GM12801 (cell line): Measurements from ENCODE around the gene TRPM2.

Experiments
- TF ChIP-seq, protein P1 (sequence below): IDR thresholded peaks from one replicate; pipeline ENCODE4 v1.5.1; 2011; ENCODE audit warnings: control low read depth; ENCODE audit not compliant: insufficient read length; ENCODE audit errors: extremely low read depth

The TRPM2 gene

DNA sequence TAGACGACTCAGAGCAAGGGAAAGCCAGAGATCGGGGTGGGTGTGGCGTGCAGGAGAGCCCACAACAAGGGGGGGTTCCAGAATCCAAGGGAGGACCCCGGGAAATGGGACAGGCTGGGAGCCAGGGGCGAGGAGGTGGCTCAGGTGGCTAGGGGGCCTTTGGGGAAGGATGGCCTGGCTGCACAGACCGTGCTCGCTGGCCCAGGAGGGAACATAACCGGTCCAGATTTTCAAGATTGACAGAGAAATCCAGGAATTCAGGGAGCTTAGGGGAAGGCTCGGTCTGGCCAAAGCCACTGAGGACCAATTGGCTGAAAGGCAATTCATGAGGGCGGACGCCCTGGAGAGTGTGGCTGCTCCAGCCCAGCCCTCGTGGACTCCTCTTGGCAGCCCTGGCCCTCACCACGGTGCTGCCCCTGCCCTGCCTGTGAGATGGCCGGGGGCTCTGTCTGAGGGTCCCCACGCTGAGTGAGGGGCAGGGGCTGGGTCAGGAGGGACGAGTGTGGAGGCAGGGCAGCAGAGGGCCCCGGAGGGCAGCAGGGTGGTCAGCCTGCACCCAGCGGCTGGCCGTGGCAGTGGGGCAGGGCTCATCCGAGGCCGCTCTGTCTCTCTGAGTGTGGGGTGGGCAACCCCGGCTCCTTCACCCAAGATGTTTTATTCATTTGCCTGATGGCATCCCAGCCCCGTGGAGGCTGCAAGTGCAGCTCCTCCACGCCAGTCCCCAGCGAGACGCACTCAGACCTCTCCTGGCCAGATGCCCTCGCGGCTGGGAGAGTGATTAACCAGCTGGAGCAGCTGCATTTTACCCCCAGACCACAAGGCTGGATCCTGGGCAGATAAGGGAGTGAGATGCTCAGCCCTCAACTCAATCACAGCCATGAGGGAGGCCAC lies 96.3 kb downstream of the TRPM2 start:
- TF ChIP-seq, protein P1, sequence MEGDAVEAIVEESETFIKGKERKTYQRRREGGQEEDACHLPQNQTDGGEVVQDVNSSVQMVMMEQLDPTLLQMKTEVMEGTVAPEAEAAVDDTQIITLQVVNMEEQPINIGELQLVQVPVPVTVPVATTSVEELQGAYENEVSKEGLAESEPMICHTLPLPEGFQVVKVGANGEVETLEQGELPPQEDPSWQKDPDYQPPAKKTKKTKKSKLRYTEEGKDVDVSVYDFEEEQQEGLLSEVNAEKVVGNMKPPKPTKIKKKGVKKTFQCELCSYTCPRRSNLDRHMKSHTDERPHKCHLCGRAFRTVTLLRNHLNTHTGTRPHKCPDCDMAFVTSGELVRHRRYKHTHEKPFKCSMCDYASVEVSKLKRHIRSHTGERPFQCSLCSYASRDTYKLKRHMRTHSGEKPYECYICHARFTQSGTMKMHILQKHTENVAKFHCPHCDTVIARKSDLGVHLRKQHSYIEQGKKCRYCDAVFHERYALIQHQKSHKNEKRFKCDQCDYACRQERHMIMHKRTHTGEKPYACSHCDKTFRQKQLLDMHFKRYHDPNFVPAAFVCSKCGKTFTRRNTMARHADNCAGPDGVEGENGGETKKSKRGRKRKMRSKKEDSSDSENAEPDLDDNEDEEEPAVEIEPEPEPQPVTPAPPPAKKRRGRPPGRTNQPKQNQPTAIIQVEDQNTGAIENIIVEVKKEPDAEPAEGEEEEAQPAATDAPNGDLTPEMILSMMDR = no peak

DNA sequence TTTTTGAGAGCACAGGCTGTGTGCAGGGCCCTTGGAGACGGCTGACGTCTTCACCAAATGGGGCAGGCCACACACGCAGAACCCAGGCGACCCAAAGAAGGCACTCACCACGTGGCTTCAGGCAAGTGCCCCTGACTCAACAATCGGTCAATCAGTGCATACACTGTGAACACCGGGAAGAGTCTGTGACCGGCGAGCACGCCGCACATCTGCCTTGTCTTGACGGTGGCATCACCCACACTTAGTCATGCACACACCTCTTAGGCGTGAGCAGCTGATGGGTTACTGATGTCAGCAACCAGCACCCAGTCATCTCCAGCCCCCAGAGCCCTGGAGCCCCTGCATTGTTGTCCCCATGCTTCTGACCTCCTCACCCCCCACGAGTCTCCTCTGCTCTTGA lies 97.0 kb downstream of the TRPM2 start:
- TF ChIP-seq, protein P1 = no peak

DNA sequence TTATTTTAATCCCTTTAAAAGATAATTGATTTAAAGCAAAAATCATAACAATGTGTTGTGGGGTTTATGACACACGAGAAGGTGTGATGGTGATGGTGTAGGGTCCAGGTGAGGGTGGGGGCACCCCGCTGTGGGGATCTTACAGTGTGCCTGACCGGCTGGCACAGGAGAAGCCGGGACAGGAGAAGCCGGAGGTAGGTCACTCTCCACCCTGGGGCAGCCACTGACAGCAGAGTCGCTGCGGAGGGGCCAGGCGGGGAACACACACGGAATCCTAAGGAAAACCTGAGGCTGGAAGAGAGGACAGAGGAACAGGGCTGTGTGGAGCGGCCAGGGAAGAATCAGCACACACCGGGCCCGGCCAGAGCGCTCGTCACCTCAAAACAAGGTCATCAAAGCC lies 97.6 kb downstream of the TRPM2 start:
- TF ChIP-seq, protein P1 = no peak

DNA sequence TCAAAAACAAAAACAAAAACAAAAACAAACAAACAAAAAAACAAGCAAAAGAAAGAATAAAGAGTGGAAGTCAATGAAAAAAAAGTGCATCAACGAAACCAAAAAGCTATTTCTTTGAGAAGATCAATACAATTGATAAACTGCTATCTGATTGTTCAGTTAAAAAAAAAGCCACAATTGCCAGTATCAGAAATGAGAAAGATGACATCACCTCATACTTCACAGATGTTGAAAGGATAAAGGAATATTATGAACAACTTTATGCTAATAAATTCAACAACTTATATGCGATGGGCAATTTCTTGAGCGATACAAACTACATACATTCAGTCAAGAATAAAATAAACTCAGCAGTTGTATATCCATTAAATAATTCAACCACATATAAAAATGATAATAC lies 99.7 kb downstream of the TRPM2 start:
- TF ChIP-seq, protein P1 = no peak

DNA sequence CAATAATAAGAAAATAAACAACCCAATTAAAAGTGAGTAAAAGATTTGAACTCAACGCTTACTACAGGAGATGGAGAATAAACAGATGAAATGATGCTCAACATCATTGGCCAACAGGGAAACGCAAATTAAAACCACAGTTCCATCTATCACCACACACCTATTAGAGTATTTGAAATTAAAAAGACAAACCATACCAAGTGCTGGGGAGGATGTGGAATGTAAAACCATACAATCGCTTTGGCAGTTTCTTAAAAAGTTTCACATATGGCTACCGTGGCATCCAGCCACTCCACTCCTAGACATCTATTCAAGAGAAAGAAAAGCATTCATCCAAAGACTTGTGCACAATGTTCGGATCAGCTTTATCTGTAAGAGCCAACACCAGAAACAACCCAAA lies 100.6 kb downstream of the TRPM2 start:
- TF ChIP-seq, protein P1 = no peak

DNA sequence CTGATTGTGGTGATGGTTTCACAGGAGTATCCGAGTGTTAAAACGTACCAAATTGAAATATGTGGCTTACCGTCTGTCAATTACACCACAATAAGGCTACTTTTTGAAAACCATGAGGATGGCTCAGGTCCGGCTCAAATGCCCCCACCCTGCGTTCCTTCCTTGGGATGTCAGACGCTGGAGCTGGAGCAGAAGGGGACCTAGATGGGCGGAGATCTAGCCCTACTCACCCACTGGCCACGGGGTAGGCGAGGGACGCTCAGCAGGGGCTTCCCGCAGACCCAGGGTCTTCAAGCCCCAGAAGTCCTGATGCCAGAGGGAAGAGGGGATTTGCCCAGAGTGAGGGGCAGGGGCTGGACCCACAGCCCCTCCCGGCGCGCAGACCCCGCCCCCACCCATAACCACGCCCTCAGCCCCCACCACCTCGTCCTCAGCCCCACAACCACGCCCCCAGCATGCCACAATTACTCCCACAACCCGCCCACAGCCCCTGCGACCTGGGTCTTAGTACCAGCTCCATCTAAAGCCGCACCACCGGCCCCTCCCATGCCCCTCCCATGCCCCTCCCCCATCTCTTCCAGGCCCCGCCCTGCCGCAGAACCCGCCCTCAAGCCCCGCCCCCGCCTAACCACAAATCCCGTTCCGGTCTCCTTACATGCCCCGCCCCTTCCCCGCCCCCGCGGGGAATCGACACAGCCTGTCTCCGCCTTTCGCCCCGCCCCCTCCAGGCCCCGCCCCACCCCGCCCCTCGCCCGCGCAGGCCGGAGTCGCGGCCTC lies 101.5 kb downstream of the TRPM2 start, which contains the start of gene LRRC3:
Gene LRRC3, plus strand, starts transcription at position 764 of the 777 bp plus-strand sequence. CDS start 1,135 bp downstream, outside the sequence.
- TF ChIP-seq, protein P1 = no peak

DNA sequence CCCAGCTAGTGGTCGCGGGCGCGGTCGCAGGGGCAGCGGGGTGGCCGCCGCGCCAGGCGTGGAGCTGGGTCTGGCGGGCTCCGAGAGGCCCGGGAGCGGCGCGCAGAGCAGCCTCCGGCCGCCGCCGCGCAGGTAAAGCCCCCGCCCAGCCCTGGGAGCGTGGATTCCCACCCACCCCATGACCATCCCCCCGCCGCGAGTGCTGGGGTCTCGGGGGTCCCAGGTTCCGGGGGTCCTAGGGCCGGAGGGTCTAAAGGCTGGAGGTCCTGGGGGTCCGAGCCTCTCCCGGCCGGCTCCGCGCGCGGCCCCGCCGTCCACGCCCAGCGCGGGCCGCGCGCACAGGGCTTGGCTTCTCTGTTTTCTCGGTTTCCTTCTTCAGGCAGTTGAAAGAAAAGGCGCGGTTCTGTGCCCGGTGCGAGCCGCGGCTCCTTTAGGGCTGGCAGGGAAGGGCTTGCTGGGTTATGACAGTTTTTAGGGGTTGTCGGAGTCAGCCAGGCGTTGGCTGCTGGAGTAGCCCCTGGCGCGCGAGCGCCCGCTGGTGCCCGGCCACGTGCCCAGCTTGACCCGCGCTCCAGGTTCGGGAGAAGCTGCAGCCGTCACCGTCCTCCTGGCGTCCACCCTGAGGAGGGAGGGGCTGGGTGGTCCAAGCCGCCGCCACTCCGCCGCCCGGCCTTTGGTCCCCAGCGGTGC lies 102.2 kb downstream of the TRPM2 start:
- TF ChIP-seq, protein P1 = no peak
